A549 (cell line): ENCODE data around the gene DLG2. TPM values are rescaled to one million over a fixed set of nuclear protein-coding genes. Genes with fewer than 3 reads are reported as not detected.

Experiments
- ATAC-seq, 2 experiments: fragments of 200-7000 bp in 1 of 2; fragments of >200 bp in 1 of 2; cut with Nextera tagmentation in 1 of 2; cut with Tn5 transposase in 1 of 2; 3 replicates each; pipeline versions ENCODE4 v1.8.0 to v1.9.1; 2018 to 2020; ENCODE audit warnings: mild to moderate bottlenecking in 1 of 2, moderate library complexity in 1 of 2
- CTCF ChIA-PET: fragments of 300-600 bp; sonication (Branson Sonifier 250); formaldehyde crosslinking; extraction: SDS; loops from one replicate; lab custom pipeline; 2021; ENCODE audit warnings: antibody characterized with exemption, inconsistent platforms; lab: Yijun Ruan, JAX
- POLR2A ChIA-PET: fragments of 350-600 bp; formaldehyde crosslinking; extraction: SDS; loops from one replicate; lab custom pipeline; 2021; ENCODE audit warnings: antibody characterized with exemption, inconsistent platforms; lab: Yijun Ruan, JAX
- DNase-seq, 2 experiments: peaks; one replicate each; pipeline versions ENCODE4 v3.0.0 to v3.0.0-alpha.2; 2011 to 2016; ENCODE audit warnings: low read depth in 1 of 2, low spot score in 1 of 2
- FAIRE-seq: peaks from 2 replicates; lab custom pipeline; 2011; peaks lifted over from hg19 to GRCh38; lab: Jason Lieb, UNC
- H3K27ac ChIP-seq, 2 experiments: fragments of >200 bp; sonication (Bioruptor Twin); formaldehyde crosslinking; 3 replicates each; pipeline ENCODE4 v1.5.1; 2016 to 2017
- H3K4me1 ChIP-seq: fragments of >200 bp; sonication (Bioruptor Twin); formaldehyde crosslinking; 3 replicates; pipeline ENCODE4 v1.6.1; 2016
- H3K4me2 ChIP-seq: fragments of >200 bp; sonication (Bioruptor Twin); formaldehyde crosslinking; 3 replicates; pipeline ENCODE4 v1.6.1; 2016
- H3K4me3 ChIP-seq: fragments of >200 bp; sonication (Bioruptor Twin); formaldehyde crosslinking; 3 replicates; pipeline ENCODE4 v1.5.1; 2016
- H3K9me3 ChIP-seq: fragments of >200 bp; sonication (Bioruptor Twin); formaldehyde crosslinking; 3 replicates; pipeline ENCODE4 v1.6.1; 2016
- CEBPB ChIP-seq, 2 experiments: fragments of >200 bp in 1 of 2; sonication (Bioruptor Twin) in 1 of 2; formaldehyde crosslinking in 1 of 2; IDR thresholded peaks; 2 replicates each; pipeline ENCODE4 v1.6.1; 2012 to 2016
- EHMT2 ChIP-seq: fragments of 200-600 bp; sonication (generic); IDR thresholded peaks from 2 replicates; pipeline ENCODE4 v1.6.1; 2016; ENCODE audit warnings: antibody characterized with exemption, low read depth, mild to moderate bottlenecking, moderate library complexity
- EP300 ChIP-seq, 2 experiments: fragments of >200 bp; sonication (Bioruptor Twin); formaldehyde crosslinking; IDR thresholded peaks; 2 replicates in 1 of 2; 3 replicates in 1 of 2; pipeline ENCODE4 v1.6.1; 2016 to 2017
- ESRRA ChIP-seq: fragments of 150-350 bp; IDR thresholded peaks from 2 replicates; pipeline ENCODE4 v1.6.1; 2014; ENCODE audit warnings: mild to moderate bottlenecking, low read length, borderline replicate concordance
- FOSB ChIP-seq: fragments of 250-450 bp; sonication (Bioruptor Pico); IDR thresholded peaks from 2 replicates; pipeline ENCODE4 v1.5.0; 2020; ENCODE audit warnings: mild to moderate bottlenecking, moderate library complexity
- FOXS1 ChIP-seq: fragments of 250-450 bp; sonication (Bioruptor Pico); IDR thresholded peaks from 2 replicates; pipeline ENCODE4 v1.5.0; 2020; ENCODE audit warnings: mild to moderate bottlenecking, moderate library complexity
- HEYL ChIP-seq: fragments of 250-450 bp; sonication (Bioruptor Pico); IDR thresholded peaks from 2 replicates; pipeline ENCODE4 v1.8.0; 2021; ENCODE audit warnings: mild to moderate bottlenecking, moderate library complexity
- HOXB13 ChIP-seq: fragments of 250-450 bp; sonication (Bioruptor Pico); IDR thresholded peaks from 2 replicates; pipeline ENCODE4 v1.5.0; 2020; ENCODE audit warnings: low read depth, mild to moderate bottlenecking, moderate library complexity
- KDM1A ChIP-seq: fragments of 200-600 bp; sonication (generic); IDR thresholded peaks from 2 replicates; pipeline ENCODE4 v1.6.1; 2016; ENCODE audit warnings: low read depth, mild to moderate bottlenecking
- KDM5A ChIP-seq: fragments of 200-600 bp; sonication (generic); IDR thresholded peaks from 2 replicates; pipeline ENCODE4 v1.6.1; 2016; ENCODE audit warnings: antibody characterized with exemption, mild to moderate bottlenecking
- MAFK ChIP-seq: fragments of 450-650 bp; IDR thresholded peaks from 2 replicates; pipeline ENCODE4 v1.6.1; 2014; ENCODE audit not compliant: partially characterized antibody
- MAZ ChIP-seq: fragments of 150-350 bp; IDR thresholded peaks from 2 replicates; pipeline ENCODE4 v1.6.1; 2014; ENCODE audit warnings: antibody characterized with exemption, low read depth, low read length, borderline replicate concordance
- NFE2L2 ChIP-seq: fragments of 150-350 bp; conservative IDR thresholded peaks from 2 replicates; pipeline ENCODE4 v1.6.1; 2014; ENCODE audit warnings: low read length
- ZFP36 ChIP-seq: fragments of 450-650 bp; IDR thresholded peaks from 2 replicates; pipeline ENCODE4 v1.6.1; 2014; ENCODE audit warnings: borderline replicate concordance; ENCODE audit not compliant: partially characterized antibody
- WGBS: methylation state at CpG from one replicate; pipeline ENCODE4 v1.1.6; 2017; ENCODE audit errors: missing lambda C conversion rate; 5-methylcytosine and 5-hydroxymethylcytosine counted together
- polyA plus RNA-seq, 4 experiments: library from polyadenylated mRNA; depleted of rRNA in 3 of 4; stranded (reverse); fragments of >200 nt; fragmentation: RNase III in 1 of 4; extraction: RNeasy Plus Mini Kit Qiagen cat#74134 plus additional on column Dnase treatment in 1 of 4; gene quantifications; 2 replicates in 3 of 4; 3 replicates in 1 of 4; pipeline ENCODE4 v1.2.3, GENCODE V29; 2011 to 2017
- TF ChIP-seq, protein P1 (sequence below): fragments of 250-450 bp; sonication (Bioruptor Pico); IDR thresholded peaks from 2 replicates; pipeline ENCODE4 v1.5.0; 2021; ENCODE audit warnings: mild to moderate bottlenecking, moderate library complexity, borderline replicate concordance
- TF ChIP-seq, protein P2 (sequence below): fragments of 450-650 bp; IDR thresholded peaks from 2 replicates; pipeline ENCODE4 v1.6.1; 2014; ENCODE audit warnings: antibody characterized with exemption
- TF ChIP-seq, protein P3 (sequence below): fragments of >200 bp; sonication (Bioruptor Twin); formaldehyde crosslinking; IDR thresholded peaks from 2 replicates; pipeline ENCODE4 v1.6.1; 2016
- TF ChIP-seq, protein P4 (sequence below): IDR thresholded peaks from 2 replicates; pipeline ENCODE4 v1.6.1; 2012

The DLG2 gene
- polyA plus RNA-seq, 2 of the 4 experiments (the other 2 are of a cell fraction), result 0.26 to 0.79 TPM

DNA sequence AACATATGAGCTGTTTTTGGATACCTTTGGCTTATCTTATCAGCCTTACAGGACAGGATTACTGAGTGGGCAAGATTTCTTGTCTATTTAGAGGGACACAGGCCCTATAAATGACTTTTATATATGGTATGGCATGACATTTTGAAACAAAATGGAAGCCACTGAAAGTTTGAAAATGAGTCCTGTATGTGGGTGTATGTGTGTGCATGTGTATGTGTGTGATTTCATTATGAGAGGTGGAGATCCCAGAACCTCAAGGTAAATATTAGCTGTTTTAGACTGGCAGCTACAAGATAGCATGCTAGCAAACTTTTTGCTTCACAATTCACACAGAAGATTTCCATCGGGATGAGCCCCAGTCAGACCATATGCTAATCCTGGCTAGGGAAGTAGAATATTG is 1370.5 kb downstream of the DLG2 start:
- no peak overlapping the region for H3K4me2 ChIP-seq
- ChIA-PET CTCF (interaction anchor here (1.2 kb wide), 1 partner anchor 15 kb away, joined by 3 read pairs; no protein-coding TSS in a partner anchor), POLR2A (no interaction called here)
- ATAC-seq (no peak), FAIRE-seq (no peak), DNase-seq (no peak)
- no peak overlapping the region for H3K27ac ChIP-seq
- H3K4me1 ChIP-seq, result no peaks in the 10 kb centered on the region
- H3K9me3 ChIP-seq, result no peaks in the 10 kb centered on the region
- TF ChIP-seq MAZ (no peak), FOXS1 (CRISPR knock-in tag) (no peak), HEYL (CRISPR knock-in tag) (no peak), FOSB (CRISPR knock-in tag) (no peak), KDM5A (no peak), EP300 (IDR thresholded peaks at IDR 0.05) (no peak)
- TF ChIP-seq, protein P1, sequence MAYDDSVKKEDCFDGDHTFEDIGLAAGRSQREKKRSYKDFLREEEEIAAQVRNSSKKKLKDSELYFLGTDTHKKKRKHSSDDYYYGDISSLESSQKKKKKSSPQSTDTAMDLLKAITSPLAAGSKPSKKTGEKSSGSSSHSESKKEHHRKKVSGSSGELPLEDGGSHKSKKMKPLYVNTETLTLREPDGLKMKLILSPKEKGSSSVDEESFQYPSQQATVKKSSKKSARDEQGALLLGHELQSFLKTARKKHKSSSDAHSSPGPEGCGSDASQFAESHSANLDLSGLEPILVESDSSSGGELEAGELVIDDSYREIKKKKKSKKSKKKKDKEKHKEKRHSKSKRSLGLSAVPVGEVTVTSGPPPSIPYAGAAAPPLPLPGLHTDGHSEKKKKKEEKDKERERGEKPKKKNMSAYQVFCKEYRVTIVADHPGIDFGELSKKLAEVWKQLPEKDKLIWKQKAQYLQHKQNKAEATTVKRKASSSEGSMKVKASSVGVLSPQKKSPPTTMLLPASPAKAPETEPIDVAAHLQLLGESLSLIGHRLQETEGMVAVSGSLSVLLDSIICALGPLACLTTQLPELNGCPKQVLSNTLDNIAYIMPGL, result no peak
- TF ChIP-seq, protein P2, sequence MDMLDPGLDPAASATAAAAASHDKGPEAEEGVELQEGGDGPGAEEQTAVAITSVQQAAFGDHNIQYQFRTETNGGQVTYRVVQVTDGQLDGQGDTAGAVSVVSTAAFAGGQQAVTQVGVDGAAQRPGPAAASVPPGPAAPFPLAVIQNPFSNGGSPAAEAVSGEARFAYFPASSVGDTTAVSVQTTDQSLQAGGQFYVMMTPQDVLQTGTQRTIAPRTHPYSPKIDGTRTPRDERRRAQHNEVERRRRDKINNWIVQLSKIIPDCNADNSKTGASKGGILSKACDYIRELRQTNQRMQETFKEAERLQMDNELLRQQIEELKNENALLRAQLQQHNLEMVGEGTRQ, result no peak
- H3K4me3 ChIP-seq, result no peak overlapping the region
- 50% methylated on average over 1 of the region's 1 CpG for WGBS

DNA sequence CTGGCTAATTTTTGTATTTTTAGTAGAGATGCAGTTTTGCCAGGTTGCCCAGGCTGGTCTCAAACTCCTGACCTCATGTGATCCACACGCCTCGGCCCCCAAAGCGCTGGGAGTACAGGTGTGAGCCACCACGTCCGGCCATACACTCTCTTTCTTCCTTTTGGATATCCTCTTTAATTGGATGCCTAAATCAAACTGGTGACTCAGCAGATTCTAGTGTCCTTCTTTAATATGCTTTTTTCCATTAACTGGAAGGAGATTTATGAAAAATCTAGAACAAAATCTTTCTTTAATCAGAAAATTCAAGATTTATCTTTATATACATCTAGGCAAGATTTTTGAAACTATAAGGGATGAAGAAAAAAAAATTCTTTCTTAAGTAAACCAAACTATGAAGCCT is 1371.7 kb downstream of the DLG2 start:
- DNase-seq, result no peak
- CTCF ChIA-PET, result no interaction called here
- TF ChIP-seq MAFK (peak; percentile 79), NFE2L2 (peak; percentile 47; the same call in 1 of the 2 replicates), EHMT2 (no peak)
- POLR2A ChIA-PET, result no interaction called here
- H3K27ac ChIP-seq, result no peak overlapping the region
- FAIRE-seq, result no peak
- no peak overlapping the region for H3K4me3 ChIP-seq
- WGBS, result 28% methylated on average over 5 of the region's 5 CpGs
- H3K4me1 ChIP-seq, result no peaks in the 10 kb centered on the region
- no peak for ATAC-seq
- no peaks in the 10 kb centered on the region for H3K9me3 ChIP-seq
- no peak overlapping the region for H3K4me2 ChIP-seq

DNA sequence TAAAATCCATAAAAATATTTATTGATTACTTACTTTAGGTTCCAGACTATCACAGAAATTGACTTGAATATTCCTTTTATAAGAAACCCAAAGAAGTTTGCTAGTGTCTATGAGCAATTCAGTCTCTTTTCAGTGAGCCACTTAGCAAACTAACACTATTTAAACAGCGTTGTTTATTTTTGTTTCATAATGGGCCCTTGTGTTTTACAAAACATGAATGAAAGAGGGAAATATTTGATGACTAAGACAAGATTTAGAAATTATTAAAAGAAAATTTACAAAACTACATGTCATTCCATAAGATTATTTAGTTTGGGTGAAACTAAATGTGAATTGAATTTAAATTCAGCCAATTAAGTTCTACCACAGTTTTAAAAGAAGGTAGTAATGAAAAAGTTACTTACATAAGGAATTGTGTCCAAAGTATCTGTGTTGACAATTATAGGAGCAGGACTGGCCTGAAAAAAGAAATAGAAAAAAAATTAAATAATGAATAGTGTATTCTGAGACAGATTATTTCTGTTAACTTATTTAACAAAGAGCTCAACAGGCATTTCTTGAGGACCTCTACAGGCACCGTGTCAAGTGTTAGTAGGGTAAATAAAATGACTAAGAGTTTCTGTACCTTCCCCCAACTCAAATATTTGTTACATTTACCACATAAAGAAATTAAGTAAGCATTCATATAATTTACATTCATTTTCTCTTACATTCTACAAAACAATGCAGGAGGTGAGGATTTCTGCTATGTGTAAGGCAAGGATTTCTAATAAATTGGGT is 1376.1 kb downstream of the DLG2 start:
- DNase-seq (no peak), ATAC-seq (no peak), FAIRE-seq (no peak)
- POLR2A ChIA-PET, result no interaction called here
- no peak for TF ChIP-seq ZFP36
- TF ChIP-seq MAFK, result peak; percentile 34
- H3K4me1 ChIP-seq, result no peaks in the 10 kb centered on the region
- H3K4me3 ChIP-seq, result no peak overlapping the region
- H3K9me3 ChIP-seq, result no peaks in the 10 kb centered on the region
- no peak overlapping the region for H3K4me2 ChIP-seq
- WGBS, result 10% methylated on average over 2 of the region's 2 CpGs
- H3K27ac ChIP-seq, result no peak overlapping the region
- CTCF ChIA-PET, result no interaction called here

DNA sequence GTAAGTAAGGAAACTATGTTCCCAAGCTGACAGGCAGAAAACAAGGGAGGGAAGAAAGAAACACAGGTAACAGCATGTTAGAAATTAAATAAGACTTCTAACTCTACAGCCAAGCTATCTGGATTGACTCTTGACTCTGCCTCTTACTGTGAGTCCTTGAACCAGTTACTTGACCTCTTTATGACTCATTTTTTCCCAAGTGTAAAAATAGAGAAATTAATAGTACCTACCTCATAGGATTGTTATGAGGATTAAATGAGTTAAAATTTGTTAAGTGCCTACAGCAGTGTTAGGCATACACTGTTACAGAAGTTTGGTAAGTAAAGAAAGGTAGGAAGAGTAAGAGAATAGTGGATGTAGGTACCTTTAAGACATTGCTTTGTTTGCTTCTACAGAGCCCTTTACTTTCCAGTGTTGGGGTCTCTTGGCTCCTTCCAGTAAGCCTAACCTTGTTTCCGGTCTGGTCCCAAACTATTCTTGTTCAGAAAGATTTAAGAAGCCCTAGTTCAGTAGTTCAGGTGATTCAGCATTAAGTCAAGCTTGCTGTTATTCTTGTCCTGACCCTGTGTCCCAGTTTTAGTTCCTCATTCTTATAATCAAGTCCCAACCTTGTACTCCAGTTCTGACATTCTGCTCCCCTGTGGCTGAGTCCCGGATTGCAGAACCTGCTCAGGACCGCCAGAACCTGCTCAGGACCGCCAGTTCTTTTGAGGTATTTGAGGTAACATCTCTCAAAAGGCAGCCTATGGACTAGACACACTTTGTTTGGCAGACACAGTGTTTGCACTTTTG is 1377.6 kb downstream of the DLG2 start:
- no peak for DNase-seq

More for the DNA sequence above, 1377.6 kb downstream of the DLG2 start:
- ATAC-seq, result no peak
- no peak for FAIRE-seq
- WGBS, result 22% methylated on average over 4 of the region's 4 CpGs
- Histone ChIP-seq H3K4me3 (no peak overlapping the region), H3K4me1 (no peaks in the 10 kb centered on the region), H3K4me2 (no peak overlapping the region), H3K27ac (no peak overlapping the region), H3K9me3 (no peaks in the 10 kb centered on the region)
- CTCF ChIA-PET, result no interaction called here
- POLR2A ChIA-PET, result no interaction called here
- TF ChIP-seq KDM1A, result no peak
- TF ChIP-seq CEBPB (IDR thresholded peaks at IDR 0.05), result no peak
- no peak for TF ChIP-seq FOXS1 (CRISPR knock-in tag)
- TF ChIP-seq, protein P3, sequence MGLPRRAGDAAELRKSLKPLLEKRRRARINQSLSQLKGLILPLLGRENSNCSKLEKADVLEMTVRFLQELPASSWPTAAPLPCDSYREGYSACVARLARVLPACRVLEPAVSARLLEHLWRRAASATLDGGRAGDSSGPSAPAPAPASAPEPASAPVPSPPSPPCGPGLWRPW, result no peak
- TF ChIP-seq HOXB13 (CRISPR knock-in tag), result no peak
- TF ChIP-seq, protein P4, sequence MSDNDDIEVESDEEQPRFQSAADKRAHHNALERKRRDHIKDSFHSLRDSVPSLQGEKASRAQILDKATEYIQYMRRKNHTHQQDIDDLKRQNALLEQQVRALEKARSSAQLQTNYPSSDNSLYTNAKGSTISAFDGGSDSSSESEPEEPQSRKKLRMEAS, result no peak
- TF ChIP-seq ESRRA, result no peak
